B cell (primary cell): ENCODE data around the gene WNK2. TPM values are rescaled to one million over a fixed set of nuclear protein-coding genes. Genes with fewer than 3 reads are reported as not detected.

ENCODE experiments used
- ATAC-seq: fragments of 200-7000 bp; cut with Tn5 transposase; one replicate; pipeline ENCODE4 v1.10.0; 2021; ENCODE audit warnings: low read depth, mild to moderate bottlenecking, moderate number of reproducible peaks, moderate library complexity
- CTCF ChIA-PET: fragments of 350-600 bp; sonication (Branson Sonifier 250); formaldehyde crosslinking; loops from one replicate; lab custom pipeline; 2021; ENCODE audit warnings: antibody characterized with exemption, inconsistent platforms; lab: Charles Lee
- POLR2A ChIA-PET: fragments of 350-600 bp; sonication (Branson Sonifier 250); formaldehyde crosslinking; loops from one replicate; lab custom pipeline; 2021; ENCODE audit warnings: antibody characterized with exemption; lab: Charles Lee
- DNase-seq: peaks from one replicate; pipeline ENCODE4 v3.0.0; 2013
- H2AFZ ChIP-seq: 2 replicates; pipeline ENCODE4 v1.6.1; 2012; ENCODE audit warnings: mild to moderate bottlenecking, low read depth, low read length; ENCODE audit not compliant: insufficient read depth, poor library complexity, severe bottlenecking
- H3K27ac ChIP-seq, 2 donors: 1 replicate in 1 of 2; 2 replicates in 1 of 2; pipeline ENCODE4 v1.5.1; 2012 to 2013; ENCODE audit warnings: low read length in 2 of 2, mild to moderate bottlenecking in 2 of 2, moderate library complexity in 1 of 2
- H3K27me3 ChIP-seq, 4 experiments: fragments of 200-600 bp in 1 of 4; sonication (generic) in 1 of 4; replicated peaks in 1 of 4; 1 replicate in 2 of 4; 2 replicates in 2 of 4; pipeline versions ENCODE4 v1.6.1 to v1.7.0; 2013 to 2016; ENCODE audit warnings: low read length in 3 of 4, mild to moderate bottlenecking in 2 of 4, mixed read lengths in 1 of 4, moderate library complexity in 1 of 4; ENCODE audit not compliant: insufficient read depth in 4 of 4, control insufficient read depth in 3 of 4; ENCODE audit errors: control extremely low read depth in 1 of 4
- H3K36me3 ChIP-seq, 2 experiments: replicated peaks in 1 of 2; 1 replicate in 1 of 2; 2 replicates in 1 of 2; pipeline versions ENCODE4 v1.6.1 to v1.7.1; 2013; ENCODE audit warnings: low read length in 1 of 2; ENCODE audit not compliant: insufficient read depth in 2 of 2, control insufficient read depth in 1 of 2; ENCODE audit errors: control extremely low read depth in 1 of 2, extremely low read depth in 1 of 2
- H3K4me1 ChIP-seq, 2 donors: fragments of 200-600 bp in 1 of 2; sonication (generic) in 1 of 2; 1 replicate in 1 of 2; 2 replicates in 1 of 2; pipeline versions ENCODE4 v1.5.1 to v1.6.1; 2013 to 2017; ENCODE audit warnings: low read length in 2 of 2; ENCODE audit not compliant: control insufficient read depth in 2 of 2, insufficient read depth in 2 of 2
- H3K4me2 ChIP-seq: replicated peaks from 2 replicates; pipeline ENCODE3; 2012; ENCODE audit warnings: mild to moderate bottlenecking, low read depth, low read length; ENCODE audit not compliant: poor library complexity, severe bottlenecking
- H3K4me3 ChIP-seq, 5 experiments: fragments of 200-600 bp in 1 of 5; sonication (generic) in 1 of 5; 1 replicate in 3 of 5; 2 replicates in 2 of 5; pipeline versions ENCODE4 v1.5.1 to v1.7.0; 2011 to 2016; ENCODE audit warnings: low read length in 4 of 5, mild to moderate bottlenecking in 4 of 5, low read depth in 2 of 5, control low read depth in 1 of 5, moderate library complexity in 1 of 5; ENCODE audit not compliant: insufficient read depth in 1 of 5; ENCODE audit errors: control extremely low read depth in 1 of 5, extremely low read depth in 1 of 5
- H3K79me2 ChIP-seq: fragments of 200-600 bp; sonication (generic); one replicate; pipeline ENCODE4 v1.6.0; 2016; ENCODE audit warnings: low read length; ENCODE audit not compliant: control insufficient read depth, insufficient read depth
- H3K9ac ChIP-seq: fragments of 200-600 bp; sonication (generic); 2 replicates; pipeline ENCODE4 v1.6.1; 2017; ENCODE audit warnings: mild to moderate bottlenecking, low read length, moderate library complexity
- H3K9me3 ChIP-seq, 3 donors: one replicate each; pipeline versions ENCODE4 v1.6.1 to v1.7.1; 2013; ENCODE audit warnings: low read length in 2 of 3; ENCODE audit not compliant: control insufficient read depth in 2 of 3, insufficient read depth in 1 of 3; ENCODE audit errors: control extremely low read depth in 1 of 3
- H4K20me1 ChIP-seq: 2 replicates; pipeline ENCODE4 v1.6.0; 2012; ENCODE audit warnings: mild to moderate bottlenecking, low read length; ENCODE audit not compliant: insufficient read depth, control insufficient read depth, poor library complexity, severe bottlenecking
- H3K27ac Mint-ChIP-seq: one replicate; pipeline ENCODE4 v1.8.0; 2021; ENCODE audit warnings: mixed read lengths
- H3K27me3 Mint-ChIP-seq: one replicate; pipeline ENCODE4 v1.8.0; 2021; ENCODE audit warnings: mixed read lengths
- H3K4me1 Mint-ChIP-seq: one replicate; pipeline ENCODE4 v1.8.0; 2021; ENCODE audit warnings: mixed read lengths
- H3K4me3 Mint-ChIP-seq: one replicate; pipeline ENCODE4 v1.8.0; 2021; ENCODE audit warnings: mixed read lengths
- H3K9me3 Mint-ChIP-seq: one replicate; pipeline ENCODE4 v1.8.0; 2022; ENCODE audit warnings: mixed read lengths; ENCODE audit not compliant: insufficient read depth
- EZH2 ChIP-seq: IDR thresholded peaks from 2 replicates; pipeline ENCODE4 v1.6.1; 2012; ENCODE audit warnings: borderline replicate concordance, low read depth, mild to moderate bottlenecking, moderate library complexity, low read length; ENCODE audit not compliant: insufficient read depth, poor library complexity, severe bottlenecking
- WGBS: methylation state at CpG from one replicate; pipeline ENCODE4 v1.1.5; 2013; ENCODE audit warnings: missing lambda C conversion rate; ENCODE audit not compliant: insufficient coverage; 5-methylcytosine and 5-hydroxymethylcytosine counted together
- intact Hi-C: fragments of 100-400 bp; cut with micrococcal nuclease; formaldehyde crosslinking; loops from one replicate; pipeline ENCODE4 v1.10.0; 2022
- polyA plus RNA-seq: library from polyadenylated mRNA; depleted of rRNA; stranded (reverse); fragments of >200 nt; gene quantifications from 2 replicates; pipeline ENCODE4 v1.2.3, GENCODE V29; 2012
- total RNA-seq, 2 donors: library from RNA; stranded (reverse); fragments of 120-200 nt in 1 of 2; gene quantifications; 1 replicate in 1 of 2; 2 replicates in 1 of 2; pipeline versions ENCODE4 v1.2.3 to v1.2.4, GENCODE V29; 2013 to 2022
- TF ChIP-seq, protein P1 (sequence below): fragments of 200-600 bp; IDR thresholded peaks from one replicate; pipeline ENCODE4 v1.8.0; 2022; ENCODE audit warnings: antibody characterized with exemption, mild to moderate bottlenecking

Gene WNK2
- total and polyA plus RNA-seq, 2 donors (not counting 1 experiment from before 2014, with no cell fraction given) = 0.49 TPM; not detected in 1

GRCh38 chr9:93303806-93304573 lies 120.1 kb downstream of the WNK2 start:
- Histone ChIP-seq H3K9me3 (no peaks in the 10 kb centered on the region), H3K4me3 (no peak overlapping the region), H2AFZ (no peak overlapping the region), H3K4me2 (no peak overlapping the region), H4K20me1 (no peaks in the 10 kb centered on the region), H3K27me3 (no peaks in the 10 kb centered on the region), H3K27ac (no peak overlapping the region), H3K9ac (no peak overlapping the region), H3K79me2 (no peaks in the 10 kb centered on the region), H3K4me1 (peaks cover 0 to 5% of the 10 kb centered on the region in 2 donors), H3K36me3 (no peaks in the 10 kb centered on the region)
- intact Hi-C loops = no loop called here
- Mint-ChIP-seq H3K4me3 (no peak overlapping the region), H3K27ac (no peak overlapping the region), H3K9me3 (no peaks in the 10 kb centered on the region), H3K4me1 (no peaks in the 10 kb centered on the region), H3K27me3 (peaks cover 7% of the 10 kb centered on the region)
- no peak for TF ChIP-seq EZH2
- TF ChIP-seq, protein P1, sequence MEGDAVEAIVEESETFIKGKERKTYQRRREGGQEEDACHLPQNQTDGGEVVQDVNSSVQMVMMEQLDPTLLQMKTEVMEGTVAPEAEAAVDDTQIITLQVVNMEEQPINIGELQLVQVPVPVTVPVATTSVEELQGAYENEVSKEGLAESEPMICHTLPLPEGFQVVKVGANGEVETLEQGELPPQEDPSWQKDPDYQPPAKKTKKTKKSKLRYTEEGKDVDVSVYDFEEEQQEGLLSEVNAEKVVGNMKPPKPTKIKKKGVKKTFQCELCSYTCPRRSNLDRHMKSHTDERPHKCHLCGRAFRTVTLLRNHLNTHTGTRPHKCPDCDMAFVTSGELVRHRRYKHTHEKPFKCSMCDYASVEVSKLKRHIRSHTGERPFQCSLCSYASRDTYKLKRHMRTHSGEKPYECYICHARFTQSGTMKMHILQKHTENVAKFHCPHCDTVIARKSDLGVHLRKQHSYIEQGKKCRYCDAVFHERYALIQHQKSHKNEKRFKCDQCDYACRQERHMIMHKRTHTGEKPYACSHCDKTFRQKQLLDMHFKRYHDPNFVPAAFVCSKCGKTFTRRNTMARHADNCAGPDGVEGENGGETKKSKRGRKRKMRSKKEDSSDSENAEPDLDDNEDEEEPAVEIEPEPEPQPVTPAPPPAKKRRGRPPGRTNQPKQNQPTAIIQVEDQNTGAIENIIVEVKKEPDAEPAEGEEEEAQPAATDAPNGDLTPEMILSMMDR = no peak
- ATAC-seq (no peak), DNase-seq (no peak)
- POLR2A ChIA-PET = no interaction called here
- WGBS = 94% methylated on average over 14 of the region's 19 CpGs
- CTCF ChIA-PET = interaction anchor here (0.8 to 2.5 kb wide), 9 partner anchors 144 to 495 kb away, joined by 3 to 26 read pairs (median 5); no protein-coding TSS in a partner anchor
